ENCODE data around the gene AGPAT3. TPM values are rescaled to one million over a fixed set of nuclear protein-coding genes. Genes with fewer than 3 reads are reported as not detected.

Gene AGPAT3
- total RNA-seq, 1 donor = 47.4 TPM

DNA sequence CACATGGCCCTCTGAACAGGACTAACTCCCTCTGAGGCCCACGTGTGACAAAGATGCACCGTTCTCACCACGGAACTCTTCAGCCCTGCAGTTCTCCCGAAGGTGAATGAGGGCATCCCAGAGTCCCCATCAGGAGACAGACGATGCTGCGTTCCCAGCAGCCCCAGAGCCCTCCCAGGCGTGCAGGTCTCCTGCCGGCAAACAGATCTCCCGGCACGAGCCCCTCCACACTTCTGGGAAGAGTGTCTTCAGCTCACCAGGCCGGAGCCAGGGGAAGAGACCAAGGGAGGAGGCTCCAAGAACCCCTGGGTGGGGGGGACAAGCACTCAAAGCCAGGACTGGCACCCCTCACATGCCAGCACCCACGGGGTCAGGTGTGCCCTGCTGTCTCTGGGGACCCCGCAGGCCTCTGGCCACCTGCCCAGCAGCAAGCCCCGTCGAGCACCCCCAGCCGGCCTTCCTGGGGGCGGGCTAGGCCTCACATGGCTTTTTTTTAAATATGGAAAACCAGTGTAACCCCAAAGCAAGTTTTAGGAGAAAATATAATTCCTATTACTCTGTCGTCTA lies 102.0 kb downstream of the AGPAT3 start:
- no peaks in the 10 kb centered on the region for H3K9me3 ChIP-seq (ENCODE audit: low read depth, low read length)
- H3K4me3 ChIP-seq (ENCODE audit: insufficient read depth, low read length) = no peak overlapping the region
- H3K4me1 ChIP-seq (ENCODE audit: insufficient read depth, low read length) = no peaks in the 10 kb centered on the region
- H4K20me1 ChIP-seq (ENCODE audit: insufficient read depth, low read length) = no peaks in the 10 kb centered on the region
- H3K79me2 ChIP-seq (ENCODE audit: insufficient read depth, low read length) = no peaks in the 10 kb centered on the region
- H3K4me2 ChIP-seq (ENCODE audit: insufficient read depth, low read length) = no peak overlapping the region
- TF ChIP-seq, protein P1, sequence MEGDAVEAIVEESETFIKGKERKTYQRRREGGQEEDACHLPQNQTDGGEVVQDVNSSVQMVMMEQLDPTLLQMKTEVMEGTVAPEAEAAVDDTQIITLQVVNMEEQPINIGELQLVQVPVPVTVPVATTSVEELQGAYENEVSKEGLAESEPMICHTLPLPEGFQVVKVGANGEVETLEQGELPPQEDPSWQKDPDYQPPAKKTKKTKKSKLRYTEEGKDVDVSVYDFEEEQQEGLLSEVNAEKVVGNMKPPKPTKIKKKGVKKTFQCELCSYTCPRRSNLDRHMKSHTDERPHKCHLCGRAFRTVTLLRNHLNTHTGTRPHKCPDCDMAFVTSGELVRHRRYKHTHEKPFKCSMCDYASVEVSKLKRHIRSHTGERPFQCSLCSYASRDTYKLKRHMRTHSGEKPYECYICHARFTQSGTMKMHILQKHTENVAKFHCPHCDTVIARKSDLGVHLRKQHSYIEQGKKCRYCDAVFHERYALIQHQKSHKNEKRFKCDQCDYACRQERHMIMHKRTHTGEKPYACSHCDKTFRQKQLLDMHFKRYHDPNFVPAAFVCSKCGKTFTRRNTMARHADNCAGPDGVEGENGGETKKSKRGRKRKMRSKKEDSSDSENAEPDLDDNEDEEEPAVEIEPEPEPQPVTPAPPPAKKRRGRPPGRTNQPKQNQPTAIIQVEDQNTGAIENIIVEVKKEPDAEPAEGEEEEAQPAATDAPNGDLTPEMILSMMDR (IDR thresholded peaks at IDR 0.05; ENCODE audit: extremely low read depth, low read depth, low read length) = no peak
- H3K27me3 ChIP-seq (ENCODE audit: insufficient read depth, low read length) = no peaks in the 10 kb centered on the region
- peak; percentile 10 for DNase-seq (ENCODE audit: insufficient read length, low spot score, missing footprints)
- peaks cover 17% of the 10 kb centered on the region for H3K36me3 ChIP-seq (ENCODE audit: insufficient read depth, low read length)
- H2AFZ ChIP-seq (ENCODE audit: low read length) = no peak overlapping the region
- H3K27ac ChIP-seq (ENCODE audit: low read depth, low read length) = no peak overlapping the region

DNA sequence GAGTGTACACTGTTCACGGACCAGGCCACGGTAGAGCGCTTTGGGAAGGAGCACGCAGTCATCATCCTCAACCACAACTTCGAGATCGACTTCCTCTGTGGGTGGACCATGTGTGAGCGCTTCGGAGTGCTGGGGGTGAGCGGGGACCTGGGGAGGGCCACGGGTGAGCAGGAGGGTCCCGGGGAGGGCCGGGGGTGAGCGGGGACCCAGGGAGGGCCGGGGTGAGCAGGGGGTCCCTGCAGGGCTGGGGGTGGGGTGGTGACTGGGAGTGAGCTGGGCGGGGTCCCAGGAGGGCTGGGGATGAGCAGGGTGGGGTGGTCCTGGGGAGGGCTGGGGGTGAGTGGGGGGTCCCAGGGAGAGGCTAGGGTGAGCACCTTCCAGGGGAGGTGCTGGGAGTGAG lies 103.0 kb downstream of the AGPAT3 start:
- Histone ChIP-seq H3K36me3 (ENCODE audit: insufficient read depth, low read length) (peaks cover 17% of the 10 kb centered on the region), H3K4me1 (ENCODE audit: insufficient read depth, low read length) (no peaks in the 10 kb centered on the region), H3K9me3 (ENCODE audit: low read depth, low read length) (no peaks in the 10 kb centered on the region), H3K27ac (ENCODE audit: low read depth, low read length) (no peak overlapping the region), H3K79me2 (ENCODE audit: insufficient read depth, low read length) (no peaks in the 10 kb centered on the region), H4K20me1 (ENCODE audit: insufficient read depth, low read length) (no peaks in the 10 kb centered on the region), H3K4me2 (ENCODE audit: insufficient read depth, low read length) (no peak overlapping the region), H3K27me3 (ENCODE audit: insufficient read depth, low read length) (no peaks in the 10 kb centered on the region), H2AFZ (ENCODE audit: low read length) (no peak overlapping the region), H3K4me3 (ENCODE audit: insufficient read depth, low read length) (no peak overlapping the region)
- peak; percentile 46 for DNase-seq (ENCODE audit: insufficient read length, low spot score, missing footprints)
- TF ChIP-seq, protein P1 (IDR thresholded peaks at IDR 0.05; ENCODE audit: extremely low read depth, low read depth, low read length) = no peak

DNA sequence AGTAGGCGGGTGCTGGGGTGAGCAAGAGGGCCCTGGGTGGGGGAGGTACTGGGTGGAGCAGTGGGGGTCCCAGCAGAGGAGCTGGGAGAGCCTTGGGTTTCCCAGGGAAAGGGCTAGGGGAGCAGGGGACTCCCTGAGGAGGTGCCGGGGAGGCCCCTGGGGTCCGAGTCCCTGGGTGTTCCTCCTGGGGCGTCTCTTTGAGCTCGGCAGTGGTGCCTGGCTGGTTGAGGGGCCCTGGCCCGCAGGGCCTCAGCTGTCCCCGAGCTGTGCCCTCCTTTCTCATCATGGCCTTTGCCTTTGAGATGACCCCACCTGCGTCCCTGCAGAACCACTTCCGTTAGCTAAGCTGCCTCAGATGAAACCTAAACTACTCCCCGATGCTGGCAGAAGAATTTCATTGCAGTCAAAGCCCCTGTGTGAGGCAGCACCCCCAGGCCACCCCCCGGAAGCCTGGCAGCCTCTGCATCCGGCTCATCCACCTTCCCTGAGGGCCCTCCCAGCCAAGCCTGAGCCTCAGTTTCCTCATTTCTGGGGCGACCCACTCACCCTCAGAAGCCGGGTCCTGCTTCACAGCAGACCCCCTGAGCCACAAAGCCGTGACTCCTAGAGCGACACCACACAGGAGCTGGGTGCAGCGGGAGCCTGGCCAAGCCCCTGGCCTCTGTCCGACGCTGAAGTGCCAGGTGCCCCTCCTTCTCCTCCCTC lies 103.5 kb downstream of the AGPAT3 start:
- TF ChIP-seq, protein P1 (IDR thresholded peaks at IDR 0.05; ENCODE audit: extremely low read depth, low read depth, low read length) = no peak
- Histone ChIP-seq H2AFZ (ENCODE audit: low read length) (no peak overlapping the region), H3K4me3 (ENCODE audit: insufficient read depth, low read length) (no peak overlapping the region), H3K36me3 (ENCODE audit: insufficient read depth, low read length) (peaks cover 17% of the 10 kb centered on the region), H3K27ac (ENCODE audit: low read depth, low read length) (no peak overlapping the region), H3K79me2 (ENCODE audit: insufficient read depth, low read length) (no peaks in the 10 kb centered on the region), H3K9me3 (ENCODE audit: low read depth, low read length) (no peaks in the 10 kb centered on the region), H3K4me2 (ENCODE audit: insufficient read depth, low read length) (no peak overlapping the region), H4K20me1 (ENCODE audit: insufficient read depth, low read length) (no peaks in the 10 kb centered on the region), H3K4me1 (ENCODE audit: insufficient read depth, low read length) (no peaks in the 10 kb centered on the region), H3K27me3 (ENCODE audit: insufficient read depth, low read length) (no peaks in the 10 kb centered on the region)
- peak; percentile 77 for DNase-seq (ENCODE audit: insufficient read length, low spot score, missing footprints)

DNA sequence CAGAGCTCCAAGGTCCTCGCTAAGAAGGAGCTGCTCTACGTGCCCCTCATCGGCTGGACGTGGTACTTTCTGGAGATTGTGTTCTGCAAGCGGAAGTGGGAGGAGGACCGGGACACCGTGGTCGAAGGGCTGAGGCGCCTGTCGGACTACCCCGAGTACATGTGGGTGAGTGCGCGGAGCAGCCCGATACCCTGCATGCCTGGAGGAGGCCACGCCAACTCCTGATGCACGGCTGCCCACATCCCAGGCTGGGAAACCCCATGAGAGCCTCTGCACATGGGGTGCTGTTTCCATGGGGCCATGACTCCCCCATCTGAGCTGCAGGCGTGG lies 104.1 kb downstream of the AGPAT3 start:
- no peak overlapping the region for H3K27ac ChIP-seq (ENCODE audit: low read depth, low read length)
- no peak overlapping the region for H3K4me3 ChIP-seq (ENCODE audit: insufficient read depth, low read length)
- TF ChIP-seq, protein P1 (IDR thresholded peaks at IDR 0.05; ENCODE audit: extremely low read depth, low read depth, low read length) = no peak
- H3K4me2 ChIP-seq (ENCODE audit: insufficient read depth, low read length) = no peak overlapping the region
- no peaks in the 10 kb centered on the region for H3K9me3 ChIP-seq (ENCODE audit: low read depth, low read length)
- H3K27me3 ChIP-seq (ENCODE audit: insufficient read depth, low read length) = no peaks in the 10 kb centered on the region
- no peaks in the 10 kb centered on the region for H3K4me1 ChIP-seq (ENCODE audit: insufficient read depth, low read length)
- H4K20me1 ChIP-seq (ENCODE audit: insufficient read depth, low read length) = no peaks in the 10 kb centered on the region
- H2AFZ ChIP-seq (ENCODE audit: low read length) = no peak overlapping the region
- peak; percentile 34 for DNase-seq (ENCODE audit: insufficient read length, low spot score, missing footprints)
- H3K36me3 ChIP-seq (ENCODE audit: insufficient read depth, low read length) = peaks cover 17% of the 10 kb centered on the region
- no peaks in the 10 kb centered on the region for H3K79me2 ChIP-seq (ENCODE audit: insufficient read depth, low read length)

Measured in osteoblast (primary cell).